HG03354 (cell line): ENCODE measurements around the gene KNG1.

Experiments
- ATAC-seq: cut with Tn5 transposase; IDR thresholded peaks from one replicate; pipeline ENCODE4 v1.9.1; 2021; ENCODE audit warnings: mild to moderate bottlenecking; ENCODE audit not compliant: unreplicated experiment, poor library complexity, severe bottlenecking

KNG1 gene

DNA sequence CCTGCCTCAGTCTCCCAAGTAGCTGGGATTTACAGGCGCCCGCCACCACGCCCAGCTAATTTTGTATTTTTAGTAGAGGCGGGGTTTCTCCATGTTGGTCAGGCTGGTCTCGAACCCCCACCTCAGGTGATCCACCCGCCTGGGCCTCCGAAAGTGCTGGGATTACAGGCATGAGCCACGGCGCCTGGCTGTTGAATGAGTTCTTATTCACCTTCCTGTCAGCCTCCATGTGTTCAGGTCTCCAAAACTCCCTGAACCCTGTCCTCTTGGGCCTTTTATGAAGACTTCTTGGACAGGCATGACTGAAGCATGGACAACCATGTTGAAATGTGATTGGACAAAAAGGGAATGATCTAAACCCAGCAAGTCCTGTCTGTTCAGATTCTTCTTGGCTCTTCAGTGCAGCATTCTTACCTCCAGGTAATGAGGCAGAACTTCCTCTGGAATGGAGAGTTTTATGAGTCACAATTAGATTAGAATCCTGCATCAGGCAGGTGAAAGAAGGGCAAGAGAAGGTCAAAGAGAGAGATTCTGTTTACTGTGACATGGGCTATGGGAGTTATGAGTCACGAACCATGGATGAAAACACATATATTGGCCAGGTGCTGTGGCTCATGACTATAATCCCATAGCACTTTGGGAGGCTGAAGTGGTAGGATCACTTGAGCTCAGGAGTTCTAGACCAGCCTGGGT lies 43.1 kb downstream of the KNG1 start:
- no peak for ATAC-seq

DNA sequence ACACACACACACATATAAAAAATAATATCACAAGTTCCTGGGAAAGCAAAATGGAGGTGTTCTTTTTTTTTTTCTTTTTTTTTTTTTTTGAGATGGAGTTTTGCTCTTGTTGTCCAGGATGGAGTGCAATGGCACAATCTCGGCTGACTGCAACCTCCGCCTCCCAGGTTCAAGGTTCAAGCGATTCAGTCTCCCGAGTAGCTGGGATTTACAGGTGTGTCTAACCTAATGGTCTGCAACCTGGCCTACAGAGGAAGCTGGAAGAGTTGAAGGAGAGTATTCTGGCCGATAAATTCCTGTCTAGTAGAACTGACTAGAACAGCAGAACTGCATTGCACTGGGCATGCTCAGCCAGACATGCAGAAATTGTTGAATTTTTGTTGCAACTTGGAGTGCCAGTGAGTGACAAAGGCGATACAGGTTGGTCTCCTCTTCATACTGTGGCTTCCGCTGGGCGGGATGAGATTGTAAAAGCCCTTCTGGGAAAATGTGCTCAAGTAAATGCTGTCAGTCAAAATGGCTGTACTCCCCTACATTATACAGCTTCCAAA lies 43.8 kb downstream of the KNG1 start:
- no peak for ATAC-seq

DNA sequence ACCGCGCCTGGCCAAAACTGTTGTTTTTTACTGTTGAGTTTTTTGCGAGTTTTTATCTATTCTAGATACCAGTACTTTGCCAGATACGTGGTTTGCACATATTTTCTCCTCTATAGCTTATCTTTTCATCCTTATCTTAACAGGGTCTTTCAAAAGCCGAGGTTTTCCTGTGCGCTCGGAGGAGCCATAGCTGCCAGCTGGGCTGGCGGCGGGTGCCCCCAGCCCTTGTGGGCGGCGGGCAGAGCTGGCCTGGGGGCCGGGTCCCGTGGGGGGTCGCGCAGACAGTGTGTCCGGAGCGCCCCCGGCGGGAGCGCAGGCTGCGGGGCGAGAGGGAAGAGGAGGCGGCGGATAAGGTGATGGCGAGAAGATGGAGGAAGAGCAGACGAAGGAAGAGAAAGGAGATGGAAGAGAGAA lies 55.1 kb downstream of the KNG1 start:
- peak; percentile 25 for ATAC-seq

DNA sequence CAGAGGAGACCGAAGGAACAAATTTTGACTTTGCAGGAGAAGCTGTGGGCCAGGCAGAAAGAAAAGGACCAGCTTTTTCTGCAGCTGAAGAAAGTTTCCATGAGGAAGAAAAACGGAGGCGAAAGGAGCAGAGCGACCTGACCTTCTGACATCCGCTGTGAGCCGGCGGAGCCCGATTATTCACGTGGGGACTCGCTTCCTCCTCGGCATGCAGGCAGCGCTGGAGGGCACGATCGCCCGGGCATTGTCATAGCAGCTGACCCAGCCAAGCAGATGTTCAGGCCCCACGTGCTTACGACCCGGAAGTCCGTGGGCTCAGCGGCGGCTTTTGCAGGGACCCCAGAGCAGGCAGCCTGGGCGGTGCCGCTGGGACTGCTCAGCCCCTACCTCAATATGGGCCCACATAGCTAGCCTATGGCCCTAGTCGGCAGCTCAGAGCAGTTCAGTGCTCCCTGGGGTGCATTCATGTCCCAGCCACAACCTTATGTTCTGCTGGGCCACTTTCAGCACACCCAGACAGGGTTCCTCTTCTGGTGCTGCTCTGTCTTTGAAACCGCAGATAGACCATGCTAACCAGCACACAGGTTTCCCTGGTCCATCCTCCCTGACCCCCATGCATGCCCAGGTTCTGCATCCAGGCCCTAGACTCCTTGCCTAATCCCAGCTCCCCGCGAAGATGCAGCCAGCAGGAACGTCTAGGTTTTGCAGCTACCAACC lies 55.7 kb downstream of the KNG1 start:
- ATAC-seq: peak; percentile 95

DNA sequence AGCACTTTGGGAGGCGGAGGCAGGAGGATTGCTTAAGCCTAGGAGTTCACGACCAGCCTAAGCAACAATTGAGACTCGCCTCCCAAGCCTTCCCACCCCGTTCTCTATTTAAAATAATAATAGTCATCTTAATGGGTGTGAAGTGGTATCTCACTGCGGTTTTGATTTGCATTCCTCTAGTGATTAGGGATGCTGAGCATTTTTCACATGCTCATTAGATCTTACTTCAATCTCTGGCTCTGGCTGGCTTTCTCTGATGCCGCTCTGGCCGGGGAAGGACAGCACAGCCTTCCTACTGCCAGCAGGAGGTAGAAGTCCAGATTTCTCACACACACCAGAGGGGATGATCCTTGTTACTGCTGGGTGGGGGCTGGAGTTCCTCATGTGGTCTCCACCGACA lies 58.8 kb downstream of the KNG1 start:
- no peak for ATAC-seq

DNA sequence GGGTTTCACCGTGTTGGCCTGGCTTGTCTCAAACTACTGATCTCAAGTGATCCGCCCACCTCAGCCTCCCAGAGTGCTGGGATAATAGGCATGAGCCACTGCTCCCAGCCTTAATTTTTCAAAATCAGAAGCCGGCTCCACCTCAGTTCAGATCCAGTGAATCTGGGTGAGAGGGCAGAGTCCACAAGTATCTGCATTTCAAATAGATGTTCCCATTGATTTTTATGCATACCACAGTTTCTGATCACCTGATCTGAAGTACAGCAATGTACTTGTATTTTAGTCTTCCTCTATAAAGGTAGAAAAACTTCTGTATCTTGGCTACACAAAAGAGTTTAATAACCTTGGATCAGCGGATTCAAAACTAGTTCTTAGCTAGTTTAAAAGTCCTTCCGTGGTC lies 62.0 kb downstream of the KNG1 start:
- ATAC-seq: no peak

DNA sequence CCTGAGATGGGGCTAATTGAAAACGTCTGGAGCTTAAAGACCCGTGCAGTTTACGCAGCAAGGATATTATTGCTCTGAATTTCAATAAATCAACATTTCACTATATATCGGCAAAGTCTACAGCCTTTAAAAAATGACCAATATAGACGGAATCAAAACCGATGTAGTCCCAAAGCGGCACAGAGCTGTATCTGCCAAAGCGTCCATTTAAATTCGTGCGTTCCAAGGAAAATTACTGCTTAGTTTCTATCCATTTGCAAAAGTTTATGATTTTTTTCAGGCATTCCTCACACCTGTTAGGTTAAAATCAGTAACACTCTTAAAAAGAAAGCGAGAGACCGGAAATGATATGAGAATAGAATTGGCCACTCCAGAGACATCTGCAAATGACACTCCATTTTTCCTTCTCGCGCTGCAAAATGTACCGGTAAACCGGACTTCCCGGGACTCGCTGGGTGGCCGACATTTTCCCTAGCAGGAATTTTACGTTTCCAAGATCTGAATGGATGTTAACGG lies 65.4 kb downstream of the KNG1 start:
- ATAC-seq: peak; percentile 36

DNA sequence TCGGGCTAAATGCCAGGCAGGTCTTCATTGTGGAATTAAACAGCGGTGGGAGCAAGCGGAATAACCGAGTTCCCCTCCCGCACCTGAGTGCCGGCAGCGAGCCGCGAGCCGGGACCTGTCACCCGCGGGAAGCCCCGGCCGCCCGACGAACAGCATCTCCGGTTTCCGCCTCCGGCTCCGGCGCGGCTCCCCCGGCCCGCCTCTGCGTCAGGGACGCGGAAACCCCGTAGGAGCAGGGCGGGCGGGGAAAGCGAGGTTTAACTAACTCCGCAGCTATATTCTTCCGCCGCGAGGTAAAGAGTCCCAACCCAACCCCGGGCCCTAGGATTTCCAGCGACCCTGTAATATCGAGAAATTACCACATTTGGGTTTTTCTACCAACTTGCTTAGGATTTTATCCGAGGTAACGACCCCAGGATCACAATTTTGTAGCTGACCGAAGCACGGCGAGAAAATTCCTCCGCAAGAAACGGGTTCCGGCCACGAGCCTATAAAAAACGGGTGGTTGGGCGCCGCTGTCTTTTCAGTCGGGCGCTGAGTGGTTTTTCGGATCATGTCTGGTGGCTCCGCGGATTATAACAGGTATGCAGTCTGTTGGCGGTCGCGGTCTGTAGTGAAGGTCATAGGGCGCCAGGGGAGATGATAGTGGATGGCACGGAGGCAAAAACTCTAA lies 66.0 kb downstream of the KNG1 start, which contains the start of gene EIF4A2:
Gene EIF4A2, plus strand, starts transcription at position 520 of the 673 bp plus-strand sequence. Its CDS starts 34 bp downstream, at position 554.
- peak; percentile 71 for ATAC-seq

DNA sequence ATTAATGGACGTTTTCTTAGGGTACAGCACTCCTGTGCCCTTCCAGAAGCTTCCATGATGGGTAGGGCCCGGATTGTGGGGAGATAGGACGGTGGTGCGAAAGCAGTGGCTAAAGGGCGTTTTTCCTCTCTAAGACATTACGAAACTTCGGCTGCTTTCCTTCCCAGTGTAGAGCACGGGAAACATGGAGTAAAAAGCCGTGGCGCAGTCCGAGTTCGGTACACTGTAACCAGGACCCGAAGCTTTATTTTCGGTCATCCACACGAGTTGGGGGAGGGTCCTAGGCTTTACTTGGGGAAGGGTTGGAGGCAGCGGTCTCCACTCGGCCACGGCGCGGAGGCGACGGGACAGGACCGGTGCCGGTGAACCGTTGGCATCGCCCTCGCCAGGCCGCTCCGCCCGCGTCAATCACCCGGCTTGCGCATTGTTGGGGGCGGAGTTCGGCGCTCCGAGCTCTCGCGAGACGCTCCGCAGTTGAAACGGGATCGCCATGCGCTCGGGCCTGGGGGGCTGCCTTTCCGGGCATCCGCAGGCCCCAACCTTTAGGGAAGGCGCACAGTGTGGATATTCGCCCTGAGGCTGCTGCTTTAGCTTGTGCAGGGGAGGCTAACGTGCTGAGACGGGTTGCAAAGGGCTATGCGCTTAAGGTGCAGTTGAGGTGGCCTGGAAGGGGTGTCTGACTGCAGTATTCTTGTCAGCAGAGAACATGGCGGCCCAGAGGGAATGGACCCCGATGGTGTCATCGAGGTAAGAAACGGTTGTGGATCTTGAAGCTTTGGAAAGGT lies 66.8 kb downstream of the KNG1 start:
- peak; percentile 76 for ATAC-seq

DNA sequence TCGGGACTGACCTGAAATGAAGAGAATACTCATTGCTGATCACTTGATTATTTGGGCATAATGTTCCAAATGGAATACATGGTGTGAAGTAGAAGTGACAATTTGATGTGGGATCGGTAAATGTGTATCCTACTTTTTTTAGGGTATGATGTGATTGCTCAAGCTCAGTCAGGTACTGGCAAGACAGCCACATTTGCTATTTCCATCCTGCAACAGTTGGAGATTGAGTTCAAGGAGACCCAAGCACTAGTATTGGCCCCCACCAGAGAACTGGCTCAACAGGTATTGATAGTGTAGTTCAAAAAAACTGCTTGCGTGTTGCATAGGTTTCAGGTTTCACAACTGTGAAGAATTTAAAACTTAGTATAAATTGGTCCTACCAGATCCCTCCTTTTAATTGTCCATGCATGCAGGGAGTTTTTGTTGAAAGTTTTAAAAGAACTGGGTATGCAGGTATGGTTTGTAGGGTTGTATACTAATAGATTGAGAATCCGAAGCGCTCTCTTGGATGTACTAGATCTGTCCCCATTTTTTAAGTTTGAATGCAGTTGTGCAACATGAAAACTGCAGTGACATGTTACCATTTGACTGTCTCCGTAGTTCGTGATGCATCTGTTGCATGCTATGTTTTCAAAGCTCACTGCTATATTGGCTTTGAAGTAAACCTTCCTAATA lies 67.8 kb downstream of the KNG1 start:
- ATAC-seq: no peak

DNA sequence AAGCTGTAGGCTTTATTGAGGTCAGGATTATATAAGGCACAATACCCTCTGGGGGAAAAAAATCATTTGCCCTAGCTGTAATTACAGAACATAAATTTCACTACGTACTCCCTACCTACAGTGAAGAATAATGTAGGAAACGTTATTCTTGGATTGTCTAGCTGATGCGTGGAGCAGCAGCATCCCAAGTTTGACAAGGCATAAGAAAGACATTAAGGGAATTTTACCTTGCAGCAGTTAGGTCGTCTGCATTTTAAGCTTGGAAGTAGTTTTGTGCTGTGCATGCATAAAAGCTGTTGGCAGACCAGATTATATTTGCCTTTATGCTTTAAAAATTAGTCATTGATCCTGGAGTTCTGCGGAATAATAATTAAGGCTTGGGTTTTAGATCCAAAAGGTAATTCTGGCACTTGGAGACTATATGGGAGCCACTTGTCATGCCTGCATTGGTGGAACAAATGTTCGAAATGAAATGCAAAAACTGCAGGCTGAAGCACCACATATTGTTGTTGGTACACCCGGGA lies 68.4 kb downstream of the KNG1 start:
- no peak for ATAC-seq

DNA sequence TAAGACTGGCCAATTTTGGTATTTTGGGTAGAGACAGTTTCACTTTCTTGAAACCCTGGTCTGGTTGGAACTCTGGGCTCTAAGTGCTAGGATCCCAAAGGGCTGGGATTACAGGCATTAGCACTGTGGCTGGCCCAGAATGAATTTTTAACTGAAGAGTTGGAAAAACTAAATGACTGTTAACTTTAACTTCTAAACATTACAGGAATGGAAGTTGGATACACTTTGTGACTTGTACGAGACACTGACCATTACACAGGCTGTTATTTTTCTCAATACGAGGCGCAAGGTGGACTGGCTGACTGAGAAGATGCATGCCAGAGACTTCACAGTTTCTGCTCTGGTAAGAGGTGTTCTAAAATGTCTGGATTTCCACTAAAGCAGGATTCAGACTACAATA lies 69.8 kb downstream of the KNG1 start:
- ATAC-seq: no peak

DNA sequence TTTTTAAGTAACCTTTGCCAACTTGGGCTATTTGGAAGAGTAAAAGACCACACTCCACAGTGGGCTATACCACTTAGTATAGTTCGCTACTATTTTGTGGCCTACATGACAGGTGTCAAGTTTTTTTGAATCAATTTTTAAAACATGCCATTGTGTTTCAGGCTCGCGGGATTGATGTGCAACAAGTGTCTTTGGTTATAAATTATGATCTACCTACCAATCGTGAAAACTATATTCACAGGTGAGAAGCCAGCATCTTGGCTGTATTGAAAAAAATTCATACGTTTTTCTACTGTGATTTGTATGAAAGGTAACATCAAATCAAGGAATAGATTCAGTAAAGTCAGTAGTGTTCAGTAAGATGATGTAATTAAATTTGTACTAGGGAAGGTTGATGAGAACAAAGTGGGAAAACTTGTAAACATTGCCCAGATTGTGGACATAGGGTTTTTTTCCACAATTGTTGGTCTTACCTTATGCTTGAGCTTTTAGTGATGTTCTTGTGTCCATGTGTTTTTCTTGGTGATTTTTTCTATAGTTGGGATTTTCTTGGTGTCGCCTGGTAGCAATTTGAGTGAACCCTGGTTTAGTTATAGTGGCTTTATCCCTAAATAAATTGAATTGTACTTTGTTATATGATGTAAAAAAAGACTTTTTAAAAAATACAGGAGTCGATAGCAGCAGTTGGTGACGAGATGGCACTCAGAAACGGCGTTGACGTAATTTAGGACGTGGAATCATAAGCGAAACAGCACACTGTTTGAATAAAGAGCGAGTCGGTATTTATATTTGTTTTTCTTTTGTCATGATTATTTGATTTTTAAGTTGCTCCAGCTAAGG lies 70.7 kb downstream of the KNG1 start:
- ATAC-seq: no peak

DNA sequence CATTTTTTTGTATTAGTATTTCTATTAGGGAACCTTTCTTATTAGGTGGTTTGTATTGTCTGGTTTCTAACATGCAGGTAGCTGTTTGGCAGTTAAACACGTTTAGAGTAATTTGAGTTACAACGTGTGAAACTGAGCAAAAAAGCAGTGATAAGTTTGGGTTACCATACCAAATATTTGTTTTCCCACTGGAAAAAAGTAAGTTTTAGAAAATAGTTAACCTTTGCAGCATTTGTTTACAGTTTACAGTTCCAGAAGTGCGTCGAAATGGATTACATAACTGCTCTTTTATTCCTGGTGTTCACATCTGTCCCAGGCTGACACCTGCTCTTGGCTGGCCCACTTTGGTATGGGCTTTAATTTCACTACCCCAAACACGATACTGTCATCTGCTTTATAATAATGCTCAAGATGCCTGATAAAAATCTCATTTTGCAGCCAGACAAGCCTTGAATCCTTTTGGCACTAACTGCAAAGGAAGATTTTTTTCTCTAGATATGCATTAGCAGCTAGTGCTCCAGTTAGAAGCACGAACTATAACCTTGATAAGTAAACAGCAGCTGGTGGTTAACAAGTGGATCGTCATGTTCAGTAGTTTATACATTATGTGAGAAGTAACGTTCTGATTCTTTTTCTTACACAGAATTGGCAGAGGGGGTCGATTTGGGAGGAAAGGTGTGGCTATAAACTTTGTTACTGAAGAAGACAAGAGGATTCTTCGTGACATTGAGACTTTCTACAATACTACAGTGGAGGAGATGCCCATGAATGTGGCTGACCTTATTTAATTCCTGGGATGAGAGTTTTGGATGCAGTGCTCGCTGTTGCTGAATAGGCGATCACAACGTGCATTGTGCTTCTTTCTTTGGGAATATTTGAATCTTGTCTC lies 71.6 kb downstream of the KNG1 start:
- no peak for ATAC-seq

DNA sequence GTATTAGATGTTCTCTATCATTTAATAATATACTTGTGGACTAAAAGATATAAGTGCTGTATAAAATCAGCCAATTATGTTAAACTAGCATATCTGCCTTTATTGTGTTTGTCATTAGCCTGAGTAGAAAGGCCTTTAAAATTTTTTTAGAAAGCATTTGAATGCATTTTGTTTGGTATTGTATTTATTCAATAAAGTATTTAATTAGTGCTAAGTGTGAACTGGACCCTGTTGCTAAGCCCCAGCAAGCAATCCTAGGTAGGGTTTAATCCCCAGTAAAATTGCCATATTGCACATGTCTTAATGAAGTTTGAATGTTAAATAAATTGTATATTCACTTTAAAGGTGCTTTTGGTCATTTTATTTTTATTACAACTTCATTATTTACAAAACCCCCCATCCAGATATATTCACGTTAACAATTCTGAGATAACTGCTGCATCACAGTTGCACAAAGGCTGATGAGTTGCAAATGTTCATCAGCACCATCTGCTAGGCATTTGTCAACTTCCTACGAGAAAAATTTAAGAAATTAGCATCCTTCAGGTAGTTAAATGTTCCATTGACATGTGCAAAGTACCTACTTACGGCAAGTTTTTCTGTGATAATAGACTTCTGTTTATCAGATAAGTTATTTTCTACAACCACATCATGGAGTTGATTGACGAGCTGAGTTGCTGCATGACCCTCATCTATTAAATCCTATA lies 72.5 kb downstream of the KNG1 start:
- no peak for ATAC-seq

DNA sequence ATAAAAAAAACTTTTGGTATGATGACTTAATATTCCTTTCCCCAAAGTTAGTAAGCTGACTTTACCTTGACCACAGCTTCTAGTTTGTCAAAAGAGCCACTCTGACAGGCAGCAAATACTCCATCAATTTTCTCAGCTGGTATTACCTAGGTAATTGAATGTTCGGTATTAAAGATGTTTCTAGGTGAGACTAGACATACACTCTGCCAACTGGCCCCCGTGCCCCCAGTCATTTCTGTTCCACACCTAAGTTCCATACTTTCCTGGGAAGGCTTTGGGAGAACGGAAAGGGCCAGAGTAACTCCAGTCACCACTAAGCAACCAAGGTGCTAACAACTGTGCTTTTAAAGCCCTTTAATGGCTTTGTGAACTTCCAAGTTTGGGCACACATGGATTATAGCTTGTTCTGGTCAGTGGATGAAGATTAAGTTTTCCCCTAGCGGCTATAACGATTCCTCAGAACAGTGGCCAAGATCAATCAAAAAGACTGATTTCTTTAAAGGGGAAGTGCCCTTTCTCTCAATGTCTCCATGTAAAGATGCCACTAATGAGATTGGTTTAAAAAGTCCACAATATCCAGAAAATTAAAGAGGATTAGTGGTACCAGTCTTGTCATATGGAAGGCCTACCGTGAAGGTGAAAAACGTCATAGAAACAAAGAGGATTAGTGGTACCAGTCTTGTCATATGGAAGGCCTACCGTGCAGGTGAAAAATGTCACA lies 73.3 kb downstream of the KNG1 start:
- no peak for ATAC-seq
